HCT116 (cell line): ENCODE results near the gene MATN3. TPM values are rescaled to one million over a fixed set of nuclear protein-coding genes. Genes with fewer than 3 reads are reported as not detected.

Source experiments
- ATAC-seq: fragments of 200-7000 bp; cut with Tn5 transposase; 2 replicates; pipeline ENCODE4 v1.9.1; 2020; ENCODE audit warnings: mild to moderate bottlenecking, moderate library complexity
- BruUV-seq: library from RNA; stranded (reverse); fragments of 400-500 nt; replicated peaks from 2 replicates; lab custom pipeline; 2021; lab: Mats Ljungman, UMichigan
- CTCF ChIA-PET: fragments of 300-600 bp; sonication (Branson Sonifier 250); formaldehyde crosslinking; loops from one replicate; lab custom pipeline; 2021; ENCODE audit warnings: antibody characterized with exemption; lab: Charles Lee
- POLR2A ChIA-PET: fragments of 300-600, 350-600 bp; sonication (Branson Sonifier 250); formaldehyde crosslinking; loops from one replicate; lab custom pipeline; 2021; ENCODE audit warnings: antibody characterized with exemption; lab: Charles Lee
- RAD21 ChIA-PET, 2 experiments: fragments of 300-600 bp; sonication (Branson Sonifier 250); formaldehyde crosslinking; loops; one replicate each; lab custom pipeline; 2023; ENCODE audit warnings: low total read pairs in 2 of 2; ENCODE audit not compliant: uncharacterized antibody in 2 of 2, unreplicated experiment in 2 of 2, low non-redundant PET in 1 of 2; lab: Charles Lee
- DNase-seq: peaks from one replicate; pipeline ENCODE4 v3.0.0-alpha.2; 2010; ENCODE audit warnings: low read depth, low spot score
- H2AFZ ChIP-seq: fragments of 200-600 bp; shearing (Covaris generic), sonication (generic); 2 replicates; pipeline ENCODE4 v1.6.1; 2017; ENCODE audit warnings: low read depth, mixed run types, mixed read lengths, antibody characterized with exemption, low read length; ENCODE audit not compliant: poor library complexity, severe bottlenecking
- H3K27ac ChIP-seq: 2 replicates; pipeline ENCODE4 v1.5.1; 2012; ENCODE audit warnings: low read depth, low read length
- H3K27me3 ChIP-seq: fragments of 200-600 bp; sonication (generic); 2 replicates; pipeline ENCODE4 v1.6.1; 2016; ENCODE audit warnings: mixed run types, low read length, mixed read lengths; ENCODE audit not compliant: insufficient read depth
- H3K36me3 ChIP-seq, 2 experiments: fragments of 200-500 bp in 1 of 2; fragments of 200-600 bp in 1 of 2; sonication (Bioruptor generic) in 1 of 2; sonication (generic) in 1 of 2; 2 replicates each; pipeline versions ENCODE4 v1.5.1 to v1.6.1; 2014 to 2016; ENCODE audit warnings: low read length in 2 of 2, inconsistent platforms in 1 of 2, mixed read lengths in 1 of 2, mixed run types in 1 of 2; ENCODE audit not compliant: insufficient read depth in 2 of 2, control insufficient read depth in 1 of 2
- H3K4me1 ChIP-seq, 2 experiments: fragments of 200-600 bp in 1 of 2; sonication (generic) in 1 of 2; 2 replicates each; pipeline versions ENCODE4 v1.5.1 to v1.6.1; 2012 to 2017; ENCODE audit warnings: low read length in 2 of 2, inconsistent platforms in 1 of 2, mild to moderate bottlenecking in 1 of 2, mixed read lengths in 1 of 2, mixed run types in 1 of 2, moderate library complexity in 1 of 2; ENCODE audit not compliant: insufficient read depth in 2 of 2, control insufficient read depth in 1 of 2
- H3K4me2 ChIP-seq: fragments of 200-600 bp; sonication (generic); 2 replicates; pipeline ENCODE4 v1.6.1; 2017; ENCODE audit warnings: mixed run types, low read length, mixed read lengths
- H3K4me3 ChIP-seq, 2 experiments: fragments of 200-600 bp in 1 of 2; sonication (generic) in 1 of 2; replicated peaks in 1 of 2; 2 replicates each; pipeline ENCODE4 v1.5.1; 2011 to 2016; ENCODE audit warnings: low read length in 2 of 2, control low read depth in 1 of 2, low read depth in 1 of 2, mild to moderate bottlenecking in 1 of 2, mixed read lengths in 1 of 2, mixed run types in 1 of 2
- H3K79me2 ChIP-seq: fragments of 200-600 bp; sonication (generic); 2 replicates; pipeline ENCODE4 v1.6.1; 2017; ENCODE audit warnings: mild to moderate bottlenecking, mixed run types, low read length, moderate library complexity, mixed read lengths; ENCODE audit not compliant: insufficient read depth
- H3K9ac ChIP-seq: fragments of 200-600 bp; sonication (generic); 2 replicates; pipeline ENCODE4 v1.6.1; 2016; ENCODE audit warnings: low read length, mixed read lengths
- H3K9me2 ChIP-seq: fragments of 200-600 bp; sonication (generic), shearing (Covaris generic); 2 replicates; pipeline ENCODE4 v1.6.1; 2017; ENCODE audit warnings: mixed run types, mild to moderate bottlenecking, moderate library complexity; ENCODE audit not compliant: insufficient read depth
- H3K9me3 ChIP-seq, 2 experiments: fragments of 200-500 bp in 1 of 2; fragments of 200-600 bp in 1 of 2; sonication (Bioruptor generic) in 1 of 2; sonication (generic) in 1 of 2; 2 replicates each; pipeline ENCODE4 v1.6.1; 2014 to 2017; ENCODE audit warnings: low read length in 2 of 2, mixed read lengths in 2 of 2, inconsistent platforms in 1 of 2, low read depth in 1 of 2, mild to moderate bottlenecking in 1 of 2, mixed run types in 1 of 2, moderate library complexity in 1 of 2; ENCODE audit not compliant: control insufficient read depth in 1 of 2, insufficient read depth in 1 of 2
- H4K20me1 ChIP-seq: fragments of 200-600 bp; sonication (generic), shearing (Covaris generic); 2 replicates; pipeline ENCODE4 v1.6.1; 2017; ENCODE audit warnings: mixed run types, mild to moderate bottlenecking, moderate library complexity; ENCODE audit not compliant: insufficient read depth
- ATF3 ChIP-seq: IDR thresholded peaks from 2 replicates; pipeline ENCODE4 v1.6.1; 2012
- EGR1 ChIP-seq: IDR thresholded peaks from 2 replicates; pipeline ENCODE4 v1.6.1; 2012; ENCODE audit warnings: low read depth
- FOSL1 ChIP-seq: IDR thresholded peaks from 2 replicates; pipeline ENCODE4 v1.6.1; 2012; ENCODE audit warnings: low read depth
- POLR2AphosphoS5 ChIP-seq: IDR thresholded peaks from 2 replicates; pipeline ENCODE4 v1.6.1; 2011; ENCODE audit warnings: mild to moderate bottlenecking, low read depth, low read length, moderate library complexity
- TCF7L2 ChIP-seq: IDR thresholded peaks from 2 replicates; pipeline ENCODE4 v1.7.0; 2011; ENCODE audit warnings: borderline replicate concordance, inconsistent platforms; ENCODE audit not compliant: insufficient read depth, insufficient read length; ENCODE audit errors: extremely low read depth
- YY1 ChIP-seq: IDR thresholded peaks from 2 replicates; pipeline ENCODE4 v1.6.1; 2011; ENCODE audit warnings: low read length, low read depth, moderate library complexity, mild to moderate bottlenecking; ENCODE audit not compliant: insufficient replicate concordance; ENCODE audit errors: extremely low read depth
- ZFX ChIP-seq: fragments of 450-650 bp; IDR thresholded peaks from 2 replicates; pipeline ENCODE4 v1.6.1; 2017
- ZNF274 ChIP-seq: fragments of 200-500 bp; sonication (Bioruptor generic); IDR thresholded peaks from 2 replicates; pipeline ENCODE4 v1.6.1; 2014; ENCODE audit warnings: mild to moderate bottlenecking, low read depth, low read length, inconsistent platforms
- intact Hi-C: fragments of 100-400 bp; cut with micrococcal nuclease; formaldehyde crosslinking; loops from 2 replicates; pipeline ENCODE4 v1.10.0; 2022
- total RNA-seq: library from RNA; stranded (reverse); gene quantifications from one replicate; pipeline ENCODE4 v1.2.1, GENCODE V29; 2021; ENCODE audit not compliant: unreplicated experiment
- TF ChIP-seq, protein P1 (sequence below): IDR thresholded peaks from 2 replicates; pipeline ENCODE4 v1.6.1; 2012; ENCODE audit warnings: low read depth

Gene MATN3
- total RNA-seq, 1 experiment from 2014 or later = not detected

DNA sequence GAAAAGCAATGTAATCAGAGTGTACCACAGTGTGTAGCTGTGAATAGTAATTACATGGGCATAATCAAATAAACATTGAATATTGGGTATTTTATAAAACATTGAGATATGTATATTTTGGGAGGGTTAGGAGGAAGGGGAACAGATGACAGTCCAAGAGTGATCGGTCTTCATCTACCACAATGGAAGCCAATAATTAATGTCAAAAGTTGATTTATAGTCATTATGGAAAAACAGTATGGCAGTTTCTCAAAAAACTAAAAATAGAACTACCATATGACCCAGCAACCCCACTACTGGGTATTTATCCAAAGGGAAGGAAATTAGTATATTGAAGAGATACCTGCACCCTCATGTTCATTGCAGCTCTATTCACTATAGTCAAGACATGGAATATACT lies 44.8 kb upstream of the MATN3 start:
- no peak for TF ChIP-seq ATF3
- no peak for TF ChIP-seq ZNF274
- TF ChIP-seq, protein P1, sequence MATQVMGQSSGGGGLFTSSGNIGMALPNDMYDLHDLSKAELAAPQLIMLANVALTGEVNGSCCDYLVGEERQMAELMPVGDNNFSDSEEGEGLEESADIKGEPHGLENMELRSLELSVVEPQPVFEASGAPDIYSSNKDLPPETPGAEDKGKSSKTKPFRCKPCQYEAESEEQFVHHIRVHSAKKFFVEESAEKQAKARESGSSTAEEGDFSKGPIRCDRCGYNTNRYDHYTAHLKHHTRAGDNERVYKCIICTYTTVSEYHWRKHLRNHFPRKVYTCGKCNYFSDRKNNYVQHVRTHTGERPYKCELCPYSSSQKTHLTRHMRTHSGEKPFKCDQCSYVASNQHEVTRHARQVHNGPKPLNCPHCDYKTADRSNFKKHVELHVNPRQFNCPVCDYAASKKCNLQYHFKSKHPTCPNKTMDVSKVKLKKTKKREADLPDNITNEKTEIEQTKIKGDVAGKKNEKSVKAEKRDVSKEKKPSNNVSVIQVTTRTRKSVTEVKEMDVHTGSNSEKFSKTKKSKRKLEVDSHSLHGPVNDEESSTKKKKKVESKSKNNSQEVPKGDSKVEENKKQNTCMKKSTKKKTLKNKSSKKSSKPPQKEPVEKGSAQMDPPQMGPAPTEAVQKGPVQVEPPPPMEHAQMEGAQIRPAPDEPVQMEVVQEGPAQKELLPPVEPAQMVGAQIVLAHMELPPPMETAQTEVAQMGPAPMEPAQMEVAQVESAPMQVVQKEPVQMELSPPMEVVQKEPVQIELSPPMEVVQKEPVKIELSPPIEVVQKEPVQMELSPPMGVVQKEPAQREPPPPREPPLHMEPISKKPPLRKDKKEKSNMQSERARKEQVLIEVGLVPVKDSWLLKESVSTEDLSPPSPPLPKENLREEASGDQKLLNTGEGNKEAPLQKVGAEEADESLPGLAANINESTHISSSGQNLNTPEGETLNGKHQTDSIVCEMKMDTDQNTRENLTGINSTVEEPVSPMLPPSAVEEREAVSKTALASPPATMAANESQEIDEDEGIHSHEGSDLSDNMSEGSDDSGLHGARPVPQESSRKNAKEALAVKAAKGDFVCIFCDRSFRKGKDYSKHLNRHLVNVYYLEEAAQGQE = no peak
- no peak for TF ChIP-seq FOSL1
- TF ChIP-seq POLR2AphosphoS5 = no peak
- TF ChIP-seq EGR1 = no peak
- TF ChIP-seq TCF7L2 = no peak
- TF ChIP-seq YY1 = no peak
- no peak for TF ChIP-seq ZFX
- TF ChIP-seq, all 23 proteins: peak for 0
- RAD21 ChIA-PET = no interaction called here
- Histone ChIP-seq H3K9me2 (no peaks in the 10 kb centered on the region), H3K9ac (no peak overlapping the region), H3K4me2 (no peak overlapping the region), H3K27me3 (no peaks in the 10 kb centered on the region), H3K4me3 (no peak overlapping the region), H3K79me2 (no peaks in the 10 kb centered on the region), H4K20me1 (no peaks in the 10 kb centered on the region), H3K9me3 (no peaks in the 10 kb centered on the region), H3K36me3 (no peaks in the 10 kb centered on the region), H3K27ac (no peak overlapping the region), H3K4me1 (peaks cover 4 to 10% of the 10 kb centered on the region in 2 experiments; a peak in 3 of 4 replicates), H2AFZ (no peak overlapping the region)
- BruUV-seq = no TSS peak
- no peak for ATAC-seq
- POLR2A ChIA-PET = no interaction called here
- no peak for DNase-seq
- CTCF ChIA-PET = no interaction called here
- intact Hi-C loops = no loop called here
